Thyroid gland (tissue), 4 donors: ENCODE data around the gene PSMC3.

Experiments used
- POLR2A ChIP-seq, 2 donors: fragments of 450-650 bp; IDR thresholded peaks; one replicate each; pipeline ENCODE4 v1.6.1; 2017; ENCODE audit warnings: antibody characterized with exemption in 2 of 2, mild to moderate bottlenecking in 2 of 2, moderate library complexity in 1 of 2
- TF ChIP-seq, protein P1 (sequence below), 6 experiments: fragments of 200-600 bp in 3 of 6; fragments of 450-650 bp in 3 of 6; sonication (generic) in 3 of 6; IDR thresholded peaks; one replicate each; pipeline ENCODE4 v1.5.1; 2016 to 2019; ENCODE audit warnings: antibody characterized with exemption in 6 of 6, mild to moderate bottlenecking in 2 of 6, inconsistent platforms in 1 of 6, moderate library complexity in 1 of 6

DNA sequence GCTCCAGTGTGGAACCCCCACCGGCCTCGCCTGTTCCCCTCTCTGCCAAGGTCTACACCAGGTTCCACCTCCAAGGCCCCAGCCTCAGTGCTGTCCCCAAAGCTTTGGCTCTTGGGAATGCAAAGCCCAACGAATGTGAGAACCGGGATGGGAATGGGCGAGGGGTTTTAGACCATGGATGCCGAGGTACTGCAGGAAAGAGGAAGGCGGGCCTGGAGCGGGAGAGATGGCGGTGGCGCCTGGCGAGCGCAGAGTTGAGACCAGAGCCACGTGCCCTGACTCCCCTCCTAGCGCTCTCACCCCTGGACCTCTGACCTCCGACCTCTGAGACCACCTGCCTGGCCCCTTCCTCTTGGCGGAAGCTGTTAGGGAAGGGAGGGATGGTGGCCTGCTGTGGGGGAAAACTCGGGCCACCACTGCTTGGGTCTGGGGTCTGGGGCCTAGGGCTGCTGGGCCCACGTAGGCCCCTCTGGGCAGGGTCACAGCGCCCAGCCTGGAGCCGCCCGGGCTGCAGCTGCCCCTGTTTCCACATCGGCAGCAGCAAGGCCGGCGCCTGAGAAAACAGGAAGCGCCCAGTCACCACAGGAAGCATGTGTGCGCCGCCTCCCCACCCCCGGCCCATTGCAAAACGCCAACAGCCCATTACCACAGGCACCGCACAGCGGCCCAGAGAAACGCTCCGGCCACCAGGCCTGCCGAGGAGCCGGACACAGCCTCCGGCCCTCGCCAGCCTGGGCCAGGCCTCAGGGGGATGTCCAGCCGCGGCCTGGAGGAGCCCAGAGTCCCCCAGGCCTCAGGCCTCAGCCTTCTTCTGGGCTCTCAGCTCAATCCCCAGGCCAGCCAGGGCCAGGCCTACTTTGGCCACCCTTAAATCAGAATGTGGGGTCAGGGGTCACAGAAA, 31.7 kb downstream of the PSMC3 start:
- TF ChIP-seq, protein P1, sequence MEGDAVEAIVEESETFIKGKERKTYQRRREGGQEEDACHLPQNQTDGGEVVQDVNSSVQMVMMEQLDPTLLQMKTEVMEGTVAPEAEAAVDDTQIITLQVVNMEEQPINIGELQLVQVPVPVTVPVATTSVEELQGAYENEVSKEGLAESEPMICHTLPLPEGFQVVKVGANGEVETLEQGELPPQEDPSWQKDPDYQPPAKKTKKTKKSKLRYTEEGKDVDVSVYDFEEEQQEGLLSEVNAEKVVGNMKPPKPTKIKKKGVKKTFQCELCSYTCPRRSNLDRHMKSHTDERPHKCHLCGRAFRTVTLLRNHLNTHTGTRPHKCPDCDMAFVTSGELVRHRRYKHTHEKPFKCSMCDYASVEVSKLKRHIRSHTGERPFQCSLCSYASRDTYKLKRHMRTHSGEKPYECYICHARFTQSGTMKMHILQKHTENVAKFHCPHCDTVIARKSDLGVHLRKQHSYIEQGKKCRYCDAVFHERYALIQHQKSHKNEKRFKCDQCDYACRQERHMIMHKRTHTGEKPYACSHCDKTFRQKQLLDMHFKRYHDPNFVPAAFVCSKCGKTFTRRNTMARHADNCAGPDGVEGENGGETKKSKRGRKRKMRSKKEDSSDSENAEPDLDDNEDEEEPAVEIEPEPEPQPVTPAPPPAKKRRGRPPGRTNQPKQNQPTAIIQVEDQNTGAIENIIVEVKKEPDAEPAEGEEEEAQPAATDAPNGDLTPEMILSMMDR (IDR thresholded peaks at IDR 0.05): no peak
- TF ChIP-seq POLR2A (IDR thresholded peaks at IDR 0.05): no peak
